Measurements from ENCODE around the gene ARFGEF3.
"Not testable (repeated sequence)": the region's sequence is repeated elsewhere in the genome, so short reads cannot be mapped to it uniquely, and the experiment has no call there.

The ARFGEF3 gene, protein sequence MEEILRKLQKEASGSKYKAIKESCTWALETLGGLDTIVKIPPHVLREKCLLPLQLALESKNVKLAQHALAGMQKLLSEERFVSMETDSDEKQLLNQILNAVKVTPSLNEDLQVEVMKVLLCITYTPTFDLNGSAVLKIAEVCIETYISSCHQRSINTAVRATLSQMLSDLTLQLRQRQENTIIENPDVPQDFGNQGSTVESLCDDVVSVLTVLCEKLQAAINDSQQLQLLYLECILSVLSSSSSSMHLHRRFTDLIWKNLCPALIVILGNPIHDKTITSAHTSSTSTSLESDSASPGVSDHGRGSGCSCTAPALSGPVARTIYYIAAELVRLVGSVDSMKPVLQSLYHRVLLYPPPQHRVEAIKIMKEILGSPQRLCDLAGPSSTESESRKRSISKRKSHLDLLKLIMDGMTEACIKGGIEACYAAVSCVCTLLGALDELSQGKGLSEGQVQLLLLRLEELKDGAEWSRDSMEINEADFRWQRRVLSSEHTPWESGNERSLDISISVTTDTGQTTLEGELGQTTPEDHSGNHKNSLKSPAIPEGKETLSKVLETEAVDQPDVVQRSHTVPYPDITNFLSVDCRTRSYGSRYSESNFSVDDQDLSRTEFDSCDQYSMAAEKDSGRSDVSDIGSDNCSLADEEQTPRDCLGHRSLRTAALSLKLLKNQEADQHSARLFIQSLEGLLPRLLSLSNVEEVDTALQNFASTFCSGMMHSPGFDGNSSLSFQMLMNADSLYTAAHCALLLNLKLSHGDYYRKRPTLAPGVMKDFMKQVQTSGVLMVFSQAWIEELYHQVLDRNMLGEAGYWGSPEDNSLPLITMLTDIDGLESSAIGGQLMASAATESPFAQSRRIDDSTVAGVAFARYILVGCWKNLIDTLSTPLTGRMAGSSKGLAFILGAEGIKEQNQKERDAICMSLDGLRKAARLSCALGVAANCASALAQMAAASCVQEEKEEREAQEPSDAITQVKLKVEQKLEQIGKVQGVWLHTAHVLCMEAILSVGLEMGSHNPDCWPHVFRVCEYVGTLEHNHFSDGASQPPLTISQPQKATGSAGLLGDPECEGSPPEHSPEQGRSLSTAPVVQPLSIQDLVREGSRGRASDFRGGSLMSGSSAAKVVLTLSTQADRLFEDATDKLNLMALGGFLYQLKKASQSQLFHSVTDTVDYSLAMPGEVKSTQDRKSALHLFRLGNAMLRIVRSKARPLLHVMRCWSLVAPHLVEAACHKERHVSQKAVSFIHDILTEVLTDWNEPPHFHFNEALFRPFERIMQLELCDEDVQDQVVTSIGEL (N-terminal part only)

GRCh38 chr6:138161338-138162110 lies at the start of gene ARFGEF3:
Gene ARFGEF3 (plus strand): TSS chr6:138161939. CDS start chr6:138162087, 148 bp downstream.
- peak; percentile 65 to 68 for DNase-seq

- DNase-seq = no peak
Measured at GRCh38 chr6:138113588-138114210, 48.0 kb upstream of the ARFGEF3 start.

GRCh38 chr6:138115201-138115600 lies 46.5 kb upstream of the ARFGEF3 start:
- DNase-seq = no peak

GRCh38 chr6:138115877-138116660 lies 45.7 kb upstream of the ARFGEF3 start:
- peak; percentile 26 to 39 for DNase-seq

- no peak for DNase-seq
Measured at GRCh38 chr6:138116661-138116999, 45.1 kb upstream of the ARFGEF3 start.

- DNase-seq = no peak
Measured at GRCh38 chr6:138117376-138117914, 44.3 kb upstream of the ARFGEF3 start.

- DNase-seq = not testable (repeated sequence)
Measured at GRCh38 chr6:138119229-138119628, 42.5 kb upstream of the ARFGEF3 start.

DNA sequence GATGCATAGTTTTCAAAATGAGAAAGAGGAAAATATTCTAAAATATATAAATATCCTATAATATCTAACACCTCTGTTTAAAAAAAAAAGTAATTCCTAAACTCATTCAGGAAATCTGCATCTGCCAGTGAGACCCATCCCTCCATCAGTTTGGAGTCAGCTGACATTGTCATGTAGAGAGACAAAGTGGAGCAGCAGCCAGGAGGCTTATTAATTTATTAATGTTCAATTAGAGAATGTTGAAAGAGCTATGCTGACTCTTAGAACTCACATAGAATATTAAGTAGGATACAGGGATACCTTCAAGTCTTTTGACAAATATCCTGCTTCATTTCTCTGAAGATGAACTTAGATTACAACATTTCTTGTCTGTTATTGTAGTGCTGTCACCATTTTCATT lies 41.8 kb upstream of the ARFGEF3 start:
- DNase-seq = no peak

DNA sequence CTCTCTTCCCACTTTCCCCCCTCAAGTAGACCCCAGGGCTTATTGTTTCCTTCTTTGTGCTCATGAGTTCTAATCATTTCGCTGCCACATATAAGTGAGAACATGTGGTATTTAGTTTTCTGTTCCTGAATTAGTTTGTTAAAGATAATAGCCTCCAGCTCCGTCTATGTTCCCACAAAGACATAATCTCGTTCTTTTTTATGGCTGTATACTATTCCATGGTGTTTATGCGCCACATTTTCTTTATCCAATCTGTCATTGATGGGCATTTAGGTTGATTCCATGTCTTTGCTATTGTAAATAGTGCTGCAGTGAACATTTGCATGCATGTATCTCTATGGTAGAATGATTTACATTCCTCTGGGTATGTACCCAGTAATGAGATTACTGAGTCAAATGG lies 37.6 kb upstream of the ARFGEF3 start:
- no peak for DNase-seq

GRCh38 chr6:138128096-138128495 lies 33.6 kb upstream of the ARFGEF3 start:
- no peak for DNase-seq

DNA sequence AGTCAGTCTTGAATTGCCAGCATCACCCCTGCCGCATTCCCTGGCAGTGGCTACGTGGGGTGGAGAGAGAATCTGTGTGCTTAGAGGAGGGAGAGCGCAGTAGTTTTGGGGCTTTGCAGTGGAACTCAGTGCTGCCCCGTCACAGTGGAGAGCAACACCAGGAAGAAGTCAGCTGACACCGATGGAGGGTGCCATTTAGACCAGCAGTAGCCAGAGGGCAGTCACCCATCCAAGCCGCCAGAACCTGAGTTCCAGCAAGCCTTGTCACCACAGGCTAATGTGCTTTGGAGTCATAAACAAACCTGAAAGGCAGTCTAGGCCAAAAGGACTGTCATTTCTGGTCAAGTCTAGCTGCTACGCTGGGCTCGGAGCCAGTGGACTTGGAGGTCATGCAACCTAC lies 32.5 kb upstream of the ARFGEF3 start:
- no peak for DNase-seq

DNA sequence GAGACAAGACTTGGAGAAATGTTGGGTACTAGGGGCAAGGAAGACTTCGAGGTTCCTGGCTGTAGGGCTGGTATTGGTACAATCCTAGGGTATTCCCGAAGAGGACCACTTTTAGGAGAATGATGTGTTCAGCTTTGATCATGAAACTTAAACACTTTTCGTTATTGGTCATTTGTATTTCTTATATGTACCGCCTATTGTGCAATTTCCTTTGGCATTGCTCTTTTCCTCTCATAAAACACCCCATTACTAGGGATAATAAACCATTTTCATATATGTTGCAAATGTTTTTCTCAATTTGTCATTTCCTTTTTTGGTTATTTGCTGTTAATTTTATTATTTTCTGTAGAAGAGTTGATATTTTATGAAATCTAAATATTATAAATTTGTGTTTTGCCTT lies 18.9 kb upstream of the ARFGEF3 start:
- no peak for DNase-seq

- DNase-seq = no peak
Measured at GRCh38 chr6:138145402-138145801, 16.3 kb upstream of the ARFGEF3 start.

DNA sequence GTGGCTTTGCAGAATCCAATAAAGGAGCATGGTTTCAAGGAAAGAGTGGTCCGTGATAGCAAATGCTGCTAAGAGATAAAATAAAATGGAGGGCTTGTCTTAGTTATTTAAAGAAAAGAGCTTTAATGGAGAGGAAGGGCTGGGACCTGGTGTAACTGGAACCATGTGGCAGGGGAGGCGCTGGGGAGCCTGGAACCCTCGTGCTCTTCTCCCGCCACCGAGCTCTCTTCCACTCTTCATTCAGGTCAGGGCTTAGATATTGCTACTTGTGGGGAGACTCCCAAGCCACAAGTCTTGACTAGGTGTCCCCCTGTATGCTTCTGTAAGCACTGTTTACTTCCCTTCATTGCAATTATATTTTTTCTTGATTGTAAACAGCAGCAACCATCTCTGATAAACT lies 15.2 kb upstream of the ARFGEF3 start:
- no peak for DNase-seq

GRCh38 chr6:138155443-138155842 lies 6.3 kb upstream of the ARFGEF3 start:
- DNase-seq = no peak

- DNase-seq = no peak
Measured at GRCh38 chr6:138157986-138158638, 3.6 kb upstream of the ARFGEF3 start.

DNA sequence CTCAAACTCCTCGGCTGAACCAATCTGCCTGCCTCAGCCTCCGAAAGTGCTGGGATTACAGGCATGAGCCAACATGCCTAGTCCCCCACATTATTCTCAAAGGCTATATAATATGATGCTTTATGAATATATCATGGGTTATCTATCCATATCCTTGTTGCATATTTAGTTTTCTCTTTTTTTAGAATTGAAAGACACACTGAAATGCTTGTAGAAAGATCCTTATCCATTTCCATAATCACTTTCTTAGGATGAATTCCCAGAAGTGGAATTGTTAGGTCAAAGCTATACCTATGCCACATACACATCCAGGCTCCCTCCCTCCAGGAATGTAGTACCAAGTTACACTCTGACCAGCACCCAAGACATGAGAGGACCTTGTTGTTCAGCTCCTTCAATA lies 2.5 kb upstream of the ARFGEF3 start:
- DNase-seq = no peak

DNA sequence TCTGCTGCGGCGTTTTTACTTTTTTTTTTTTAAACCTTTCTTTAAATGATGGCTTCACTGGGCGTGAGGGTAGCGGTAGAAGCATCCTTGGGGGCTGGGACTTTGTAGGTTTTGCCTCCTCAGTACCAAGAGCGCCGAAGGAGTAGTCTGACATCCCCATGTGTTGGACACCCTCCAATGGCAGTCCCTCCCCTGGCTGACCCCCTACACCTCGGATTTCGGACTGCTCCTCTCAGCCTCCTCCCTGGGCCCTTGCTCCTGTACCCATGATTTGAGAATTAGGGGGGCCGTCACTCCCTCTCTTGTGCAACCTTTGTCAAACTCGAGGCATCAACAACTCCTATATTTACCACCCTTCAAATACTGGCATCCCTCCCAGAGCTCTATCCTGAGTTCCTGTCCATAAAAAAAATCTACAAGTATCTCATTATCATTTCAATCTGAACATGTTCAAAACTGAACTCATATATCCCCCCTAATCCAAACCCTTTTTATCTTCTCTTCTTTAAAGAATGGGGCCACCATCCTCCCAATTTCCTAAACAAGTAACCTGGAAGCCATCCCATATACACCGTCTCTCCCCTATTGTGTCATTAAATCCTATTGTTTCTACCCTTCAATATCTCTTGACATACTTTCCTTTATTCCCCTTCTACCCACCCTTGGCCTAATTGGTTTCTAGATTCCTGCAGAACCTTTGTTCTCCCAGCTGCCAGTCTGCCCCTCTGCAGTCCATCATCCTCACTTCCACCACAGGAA lies 1.2 kb upstream of the ARFGEF3 start:
- DNase-seq = no peak

- peak in 1 of 2 experiments; percentile 6 for DNase-seq
Measured at GRCh38 chr6:138161088-138161337, 726 bp upstream of the ARFGEF3 start.
